Hematopoietic multipotent progenitor cell treated with erythropoietin and hydrocortisone succinate and interleukin-3 and kit ligand, for 17 days (in vitro differentiated cells): Measurements from ENCODE around the gene CDC14A.
"Not testable (repeated sequence)": the region's sequence is repeated elsewhere in the genome, so short reads cannot be mapped to it uniquely, and the experiment has no call there.

ENCODE experiments used
- DNase-seq: peaks from one replicate; pipeline ENCODE4 v3.0.0-alpha.2; 2015; ENCODE audit warnings: low spot score

The CDC14A gene

GRCh38 chr1:100352267-100353070, at the start of gene CDC14A:
Gene CDC14A, plus strand, starts transcription at chr1:100352506. Its CDS starts 449 bp downstream, at chr1:100352955.
- DNase-seq: peak; percentile 82

- no peak for DNase-seq
These were observed 49.6 kb upstream of the CDC14A start for GRCh38 chr1:100302739-100303138.

- DNase-seq: no peak
These were observed 48.1 kb upstream of the CDC14A start for GRCh38 chr1:100304227-100304626.

GRCh38 chr1:100304921-100305320, 47.4 kb upstream of the CDC14A start:
- no peak for DNase-seq

- no peak for DNase-seq
These were observed 46.4 kb upstream of the CDC14A start for GRCh38 chr1:100305954-100306353.

- no peak for DNase-seq
These were observed 45.5 kb upstream of the CDC14A start for GRCh38 chr1:100306735-100307313.

- no peak for DNase-seq
These were observed 43.5 kb upstream of the CDC14A start for GRCh38 chr1:100308777-100309176.

- no peak for DNase-seq
These were observed 42.4 kb upstream of the CDC14A start for GRCh38 chr1:100309863-100310262.

- DNase-seq: no peak
These were observed 38.9 kb upstream of the CDC14A start for GRCh38 chr1:100313382-100313781.

GRCh38 chr1:100316622-100317021, 35.7 kb upstream of the CDC14A start:
- no peak for DNase-seq

- no peak for DNase-seq
These were observed 31.8 kb upstream of the CDC14A start for GRCh38 chr1:100320311-100321099.

- DNase-seq: no peak
These were observed 31.2 kb upstream of the CDC14A start for GRCh38 chr1:100321100-100321493.

GRCh38 chr1:100321506-100321905, 30.8 kb upstream of the CDC14A start:
- DNase-seq: no peak

- DNase-seq: no peak
These were observed 29.7 kb upstream of the CDC14A start for GRCh38 chr1:100322436-100323211.

- DNase-seq: no peak
These were observed 28.7 kb upstream of the CDC14A start for GRCh38 chr1:100323419-100324106.

GRCh38 chr1:100325415-100326324, 26.6 kb upstream of the CDC14A start:
- DNase-seq: no peak

- not testable (repeated sequence) for DNase-seq
These were observed 26.0 kb upstream of the CDC14A start for GRCh38 chr1:100326325-100326670.

GRCh38 chr1:100328133-100328532, 24.2 kb upstream of the CDC14A start:
- DNase-seq: no peak

GRCh38 chr1:100331146-100331545, 21.2 kb upstream of the CDC14A start:
- not testable (repeated sequence) for DNase-seq

- DNase-seq: no peak
These were observed 20.0 kb upstream of the CDC14A start for GRCh38 chr1:100332331-100332730.
